ENCODE data around the gene PKP1. TPM values are rescaled to one million over a fixed set of nuclear protein-coding genes. Genes with fewer than 3 reads are reported as not detected.

Gene PKP1
- total RNA-seq, 1 experiment from 2014 or later = not detected

DNA sequence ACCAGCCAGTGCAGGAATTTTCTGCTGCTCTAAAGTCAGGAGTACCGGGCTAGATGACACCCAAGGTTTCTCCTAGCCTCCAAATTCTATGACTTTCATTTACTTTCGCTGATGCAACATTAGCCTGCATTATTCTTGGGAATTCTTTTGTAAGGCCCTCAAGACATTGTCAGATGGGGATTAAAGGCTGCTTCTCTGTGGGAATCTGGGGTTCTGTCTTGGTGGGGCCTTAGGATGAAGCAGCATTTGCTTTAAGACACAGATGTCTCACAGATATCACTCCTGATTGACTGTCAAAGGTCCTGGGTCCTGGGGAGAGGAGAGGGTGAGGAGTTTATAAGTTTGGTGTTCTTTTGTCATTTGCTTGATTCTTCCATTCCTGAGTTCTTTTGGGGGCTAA is 11.6 kb downstream of the PKP1 start:
- Mint-ChIP-seq H3K36me3 (ENCODE audit: insufficient read depth, unreplicated experiment) (no peaks in the 10 kb centered on the region), H3K27ac (ENCODE audit: unreplicated experiment) (no peak overlapping the region), H3K27me3 (ENCODE audit: insufficient read depth, unreplicated experiment) (peaks cover 7% of the 10 kb centered on the region), H3K4me1 (ENCODE audit: low read depth, unreplicated experiment) (peaks cover 14% of the 10 kb centered on the region), H3K9me3 (ENCODE audit: unreplicated experiment) (no peaks in the 10 kb centered on the region), H3K4me3 (ENCODE audit: unreplicated experiment) (no peak overlapping the region)
- Histone ChIP-seq H3K27me3 (replicated peaks; ENCODE audit: control insufficient read depth, insufficient read depth, low read length) (no peaks in the 10 kb centered on the region), H3K9me3 (no peaks in the 10 kb centered on the region), H3K4me1 (peaks cover 11% of the 10 kb centered on the region), H3K36me3 (ENCODE audit: control insufficient read depth, insufficient read depth, low read length) (no peaks in the 10 kb centered on the region), H3K4me3 (ENCODE audit: low read depth, low read length) (no peak overlapping the region)
- no TSS peak for BruUV-seq (replicated peaks)
- POLR2A ChIA-PET = no interaction called here
- CTCF ChIA-PET = no interaction called here
- DNase-seq = no peak
- TF ChIP-seq, protein P1, sequence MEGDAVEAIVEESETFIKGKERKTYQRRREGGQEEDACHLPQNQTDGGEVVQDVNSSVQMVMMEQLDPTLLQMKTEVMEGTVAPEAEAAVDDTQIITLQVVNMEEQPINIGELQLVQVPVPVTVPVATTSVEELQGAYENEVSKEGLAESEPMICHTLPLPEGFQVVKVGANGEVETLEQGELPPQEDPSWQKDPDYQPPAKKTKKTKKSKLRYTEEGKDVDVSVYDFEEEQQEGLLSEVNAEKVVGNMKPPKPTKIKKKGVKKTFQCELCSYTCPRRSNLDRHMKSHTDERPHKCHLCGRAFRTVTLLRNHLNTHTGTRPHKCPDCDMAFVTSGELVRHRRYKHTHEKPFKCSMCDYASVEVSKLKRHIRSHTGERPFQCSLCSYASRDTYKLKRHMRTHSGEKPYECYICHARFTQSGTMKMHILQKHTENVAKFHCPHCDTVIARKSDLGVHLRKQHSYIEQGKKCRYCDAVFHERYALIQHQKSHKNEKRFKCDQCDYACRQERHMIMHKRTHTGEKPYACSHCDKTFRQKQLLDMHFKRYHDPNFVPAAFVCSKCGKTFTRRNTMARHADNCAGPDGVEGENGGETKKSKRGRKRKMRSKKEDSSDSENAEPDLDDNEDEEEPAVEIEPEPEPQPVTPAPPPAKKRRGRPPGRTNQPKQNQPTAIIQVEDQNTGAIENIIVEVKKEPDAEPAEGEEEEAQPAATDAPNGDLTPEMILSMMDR (IDR thresholded peaks at IDR 0.05; ENCODE audit: insufficient read depth in 1 of 2, low read depth in 1 of 2, low read length in 1 of 2, severe bottlenecking in 1 of 2, unreplicated experiment in 1 of 2) = no peak
- intact Hi-C loops (cut with micrococcal nuclease; ENCODE audit: unreplicated experiment) = no loop called here

DNA sequence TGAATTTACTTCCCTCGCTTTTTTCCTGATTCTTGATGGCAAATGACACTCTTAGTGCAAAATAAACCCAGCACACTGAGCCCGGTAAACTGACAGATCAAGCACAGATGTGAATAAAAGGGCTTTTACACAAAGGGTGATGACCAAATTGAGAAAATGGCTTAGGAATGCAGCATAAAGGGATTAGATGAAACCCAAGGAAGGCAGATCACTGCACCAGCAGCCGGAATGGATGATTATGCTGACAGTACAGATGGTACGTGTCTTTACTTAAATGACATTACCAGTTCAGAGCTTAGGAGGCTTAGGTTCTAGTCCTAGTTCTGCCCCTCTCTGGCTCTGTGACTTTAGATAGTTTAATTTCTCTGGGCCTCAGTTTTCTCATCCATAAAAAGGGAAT is 12.0 kb downstream of the PKP1 start:
- H3K4me1 ChIP-seq = peaks cover 11% of the 10 kb centered on the region
- no peak for DNase-seq
- H3K4me3 ChIP-seq (ENCODE audit: low read depth, low read length) = no peak overlapping the region
- H3K27me3 ChIP-seq (replicated peaks; ENCODE audit: control insufficient read depth, insufficient read depth, low read length) = no peaks in the 10 kb centered on the region
- H3K4me3 Mint-ChIP-seq (ENCODE audit: unreplicated experiment) = no peak overlapping the region
- H3K36me3 ChIP-seq (ENCODE audit: control insufficient read depth, insufficient read depth, low read length) = no peaks in the 10 kb centered on the region
- BruUV-seq (replicated peaks) = no TSS peak
- no peaks in the 10 kb centered on the region for H3K9me3 Mint-ChIP-seq (ENCODE audit: unreplicated experiment)
- no peaks in the 10 kb centered on the region for H3K9me3 ChIP-seq
- H3K27ac Mint-ChIP-seq (ENCODE audit: unreplicated experiment) = no peak overlapping the region
- CTCF ChIA-PET = no interaction called here
- H3K4me1 Mint-ChIP-seq (ENCODE audit: low read depth, unreplicated experiment) = peaks cover 14% of the 10 kb centered on the region
- POLR2A ChIA-PET = no interaction called here
- TF ChIP-seq, protein P1 (IDR thresholded peaks at IDR 0.05; ENCODE audit: insufficient read depth in 1 of 2, low read depth in 1 of 2, low read length in 1 of 2, severe bottlenecking in 1 of 2, unreplicated experiment in 1 of 2) = no peak
- intact Hi-C loops (cut with micrococcal nuclease; ENCODE audit: unreplicated experiment) = no loop called here
- H3K36me3 Mint-ChIP-seq (ENCODE audit: insufficient read depth, unreplicated experiment) = no peaks in the 10 kb centered on the region
- H3K27me3 Mint-ChIP-seq (ENCODE audit: insufficient read depth, unreplicated experiment) = peaks cover 7% of the 10 kb centered on the region

DNA sequence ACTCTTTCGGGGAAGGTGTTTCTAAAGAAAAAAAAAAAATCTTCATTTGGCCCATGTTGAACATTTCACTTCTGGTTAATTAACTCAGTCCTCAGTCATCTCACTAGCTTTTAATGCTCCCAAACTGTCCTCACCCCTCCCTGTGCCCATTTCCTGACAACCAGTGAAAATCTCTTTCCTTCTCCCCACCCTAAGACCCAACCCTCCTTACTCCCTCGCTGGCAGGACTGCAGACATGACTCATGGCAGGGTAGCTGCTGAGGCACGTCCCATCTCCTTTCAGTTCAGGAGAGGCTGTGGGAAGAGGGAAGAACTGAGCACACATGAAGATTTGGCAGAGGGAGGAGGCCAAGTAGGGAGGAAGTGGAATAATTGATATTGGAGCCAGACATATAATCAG is 12.6 kb downstream of the PKP1 start:
- no peak overlapping the region for H3K4me3 Mint-ChIP-seq (ENCODE audit: unreplicated experiment)
- Histone ChIP-seq H3K27me3 (replicated peaks; ENCODE audit: control insufficient read depth, insufficient read depth, low read length) (no peaks in the 10 kb centered on the region), H3K36me3 (ENCODE audit: control insufficient read depth, insufficient read depth, low read length) (no peaks in the 10 kb centered on the region), H3K9me3 (no peaks in the 10 kb centered on the region), H3K4me3 (ENCODE audit: low read depth, low read length) (no peak overlapping the region), H3K4me1 (peaks cover 11% of the 10 kb centered on the region)
- intact Hi-C loops (cut with micrococcal nuclease; ENCODE audit: unreplicated experiment) = no loop called here
- POLR2A ChIA-PET = no interaction called here
- TF ChIP-seq, protein P1 (IDR thresholded peaks at IDR 0.05; ENCODE audit: insufficient read depth in 1 of 2, low read depth in 1 of 2, low read length in 1 of 2, severe bottlenecking in 1 of 2, unreplicated experiment in 1 of 2) = no peak
- BruUV-seq (replicated peaks) = no TSS peak
- H3K36me3 Mint-ChIP-seq (ENCODE audit: insufficient read depth, unreplicated experiment) = no peaks in the 10 kb centered on the region
- H3K4me1 Mint-ChIP-seq (ENCODE audit: low read depth, unreplicated experiment) = peaks cover 14% of the 10 kb centered on the region
- no peak for DNase-seq
- H3K9me3 Mint-ChIP-seq (ENCODE audit: unreplicated experiment) = no peaks in the 10 kb centered on the region
- H3K27ac Mint-ChIP-seq (ENCODE audit: unreplicated experiment) = no peak overlapping the region
- CTCF ChIA-PET = no interaction called here
- H3K27me3 Mint-ChIP-seq (ENCODE audit: insufficient read depth, unreplicated experiment) = peaks cover 7% of the 10 kb centered on the region
